GM12873 (cell line): Measurements from ENCODE around the gene FADS1.

Experiments
- CTCF ChIP-seq: IDR thresholded peaks from 2 replicates; pipeline ENCODE4 v1.5.1; 2012; ENCODE audit warnings: low read depth, mild to moderate bottlenecking, moderate library complexity, low read length, control low read depth; ENCODE audit not compliant: insufficient read depth; ENCODE audit errors: missing control alignments

Gene FADS1

GRCh38 chr11:61851113-61851899 lies 34.5 kb upstream of the FADS1 start:
- TF ChIP-seq CTCF, result no peak

GRCh38 chr11:61850687-61851086 lies 33.9 kb upstream of the FADS1 start:
- TF ChIP-seq CTCF, result no peak

GRCh38 chr11:61848631-61849030 lies 31.8 kb upstream of the FADS1 start:
- no peak for TF ChIP-seq CTCF

GRCh38 chr11:61847914-61848581 lies 31.2 kb upstream of the FADS1 start:
- TF ChIP-seq CTCF, result no peak

GRCh38 chr11:61846362-61847020 lies 29.7 kb upstream of the FADS1 start:
- no peak for TF ChIP-seq CTCF

GRCh38 chr11:61844909-61845565 lies 28.2 kb upstream of the FADS1 start:
- TF ChIP-seq CTCF, result no peak

GRCh38 chr11:61842528-61842820 lies 25.7 kb upstream of the FADS1 start:
- TF ChIP-seq CTCF, result no peak
